NCI-H460 (cell line): Measurements from ENCODE around the gene SMG1. TPM values are rescaled to one million over a fixed set of nuclear protein-coding genes. Genes with fewer than 3 reads are reported as not detected.
A peak's percentile ranks its signal among the peaks of the same experiment; 100 is the strongest.
"Not testable (repeated sequence)": the region's sequence is repeated elsewhere in the genome, so short reads cannot be mapped to it uniquely, and the experiment has no call there.

Experiments
- DNase-seq: peaks from one replicate; pipeline ENCODE4 v3.0.0-alpha.2; 2016; ENCODE audit warnings: low read depth; ENCODE audit errors: extremely low read depth
- total RNA-seq: library from RNA; depleted of rRNA; stranded (reverse); fragments of >200 nt; shearing (Covaris generic); gene quantifications from 2 replicates; pipeline ENCODE4 v1.2.3, GENCODE V29; 2014

The SMG1 gene
- total RNA-seq, 1 experiment from 2014 or later: 34.4 TPM

GRCh38 chr16:18802767-18803343 is 123.4 kb downstream of the SMG1 start:
- DNase-seq: no peak

DNA sequence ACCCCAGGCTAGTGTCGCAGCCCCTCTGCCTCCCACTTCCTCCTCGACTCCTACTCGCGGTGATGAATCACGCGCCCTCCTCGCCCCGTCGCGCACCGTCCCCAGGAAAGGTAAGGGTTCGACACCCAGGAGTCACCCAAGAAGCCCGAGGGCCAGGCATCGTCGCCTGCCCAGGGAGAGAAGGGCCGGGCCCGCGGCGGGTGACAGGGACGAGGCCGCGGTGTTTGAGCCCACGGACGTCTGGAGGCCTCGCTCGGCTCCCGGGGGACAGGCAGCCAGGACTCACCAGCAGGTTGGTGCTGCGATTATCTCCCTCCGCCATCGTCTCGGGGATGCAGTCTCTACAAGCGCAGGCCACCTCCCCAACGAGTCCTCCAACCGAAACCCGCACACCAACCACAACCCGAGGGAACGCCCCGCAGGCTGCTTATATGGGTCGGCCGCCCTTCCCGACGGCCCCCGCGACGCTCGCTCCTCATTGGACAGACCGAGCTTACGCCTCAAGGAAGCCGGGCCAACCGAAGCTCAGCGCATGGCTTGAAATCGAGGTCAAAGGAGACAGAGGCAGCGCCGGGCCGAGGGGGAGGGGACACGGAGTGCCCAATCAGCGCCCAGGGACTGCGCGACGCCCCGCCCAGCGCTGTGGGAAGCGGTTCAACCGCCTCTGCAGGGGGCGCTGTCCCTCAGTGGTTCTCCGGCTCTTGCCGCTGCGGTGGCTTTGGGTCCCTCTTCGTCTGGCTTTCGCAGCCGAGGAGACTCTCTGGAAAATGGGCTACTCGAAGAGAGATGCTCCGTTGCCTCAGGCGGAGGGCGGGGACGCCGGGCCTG is 124.8 kb downstream of the SMG1 start, which contains the start of gene ARL6IP1:
Gene ARL6IP1 (minus strand): TSS at position 405 of the 828 bp plus-strand sequence. CDS start 83 bp downstream, at position 322.
- peak; percentile 100 for DNase-seq

DNA sequence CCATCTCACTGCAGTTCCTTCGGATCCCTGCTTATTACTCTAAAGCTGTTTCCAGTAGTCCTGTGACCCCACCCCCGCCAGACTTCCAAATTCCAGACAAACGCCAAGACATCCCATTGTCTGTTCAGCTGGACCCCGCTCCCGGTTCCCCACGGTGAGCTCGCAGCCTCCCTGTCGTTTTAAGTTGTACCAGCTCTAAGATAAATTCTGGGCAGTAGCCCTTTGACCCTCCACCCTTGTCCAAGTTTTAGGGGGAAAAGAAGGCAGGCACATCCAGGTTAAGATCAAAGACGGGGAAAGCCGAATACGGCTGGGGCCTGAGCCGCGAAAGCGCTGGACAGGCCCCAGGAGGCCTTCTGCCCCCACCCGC is 125.4 kb downstream of the SMG1 start:
- no peak for DNase-seq

DNA sequence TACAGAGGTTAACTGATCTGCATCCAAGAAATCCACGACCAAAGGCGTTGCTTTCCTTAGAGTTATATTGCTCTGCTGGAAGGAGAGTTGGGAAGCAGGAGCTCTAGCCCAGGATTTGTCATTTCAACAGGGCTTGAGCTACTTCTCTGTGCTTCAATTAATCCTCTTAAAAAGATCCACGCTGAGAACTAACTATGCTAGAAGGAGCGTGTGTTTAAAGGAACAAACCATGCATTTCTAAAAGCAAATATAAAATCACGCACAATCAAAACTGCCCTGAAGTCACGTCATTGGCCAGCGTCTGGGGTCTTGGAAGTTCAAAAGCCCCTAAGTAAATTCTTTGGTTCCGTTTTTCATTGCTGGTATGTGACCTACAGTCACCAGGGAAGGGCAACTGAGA is 125.9 kb downstream of the SMG1 start:
- no peak for DNase-seq

- no peak for DNase-seq
Measured at GRCh38 chr16:18799500-18799899, 126.7 kb downstream of the SMG1 start.

- no peak for DNase-seq
Measured at GRCh38 chr16:18797746-18798145, 128.5 kb downstream of the SMG1 start.

DNA sequence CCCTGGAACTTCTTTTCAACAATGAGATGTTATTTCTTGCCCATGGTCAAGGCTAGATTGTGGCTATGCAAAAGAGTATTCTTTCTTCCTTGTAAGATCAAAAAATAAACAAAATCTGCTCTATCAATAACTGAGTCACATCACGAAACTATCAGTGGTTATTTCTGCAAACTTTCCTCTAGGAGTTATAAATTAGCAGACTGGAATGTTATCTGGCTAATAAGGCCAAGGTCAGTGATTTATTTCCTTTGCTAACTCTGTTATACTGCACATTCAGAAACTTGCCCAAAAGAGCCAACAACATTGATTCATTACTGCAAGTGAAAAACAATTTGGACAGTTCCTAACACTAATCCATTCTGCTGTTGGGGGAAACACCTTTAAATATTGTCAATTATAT is 129.8 kb downstream of the SMG1 start:
- no peak for DNase-seq

- DNase-seq: no peak
Measured at GRCh38 chr16:18792836-18793433, 133.3 kb downstream of the SMG1 start.

- peak; percentile 98 for DNase-seq
Measured at GRCh38 chr16:18789850-18790706, 136.1 kb downstream of the SMG1 start, which contains the start of gene RPS15A. Gene RPS15A (minus strand): TSS chr16:18790334. CDS start chr16:18789113, 1,221 bp downstream.

DNA sequence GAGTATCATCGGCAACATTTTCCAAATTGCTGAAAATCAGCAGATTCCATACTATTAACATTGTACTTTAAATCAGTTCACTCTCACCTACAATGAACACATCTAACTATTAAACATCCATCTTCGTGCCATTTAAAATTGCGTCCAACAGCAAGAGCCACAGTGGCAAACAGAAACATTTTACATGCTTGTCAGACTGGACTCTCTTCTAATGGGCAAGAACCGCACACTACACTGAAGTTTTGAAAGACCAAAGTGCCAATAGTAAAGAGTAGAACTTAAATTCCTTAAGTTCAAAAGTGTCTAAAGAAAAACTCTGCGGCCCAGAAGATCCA is 136.7 kb downstream of the SMG1 start:
- no peak for DNase-seq

DNA sequence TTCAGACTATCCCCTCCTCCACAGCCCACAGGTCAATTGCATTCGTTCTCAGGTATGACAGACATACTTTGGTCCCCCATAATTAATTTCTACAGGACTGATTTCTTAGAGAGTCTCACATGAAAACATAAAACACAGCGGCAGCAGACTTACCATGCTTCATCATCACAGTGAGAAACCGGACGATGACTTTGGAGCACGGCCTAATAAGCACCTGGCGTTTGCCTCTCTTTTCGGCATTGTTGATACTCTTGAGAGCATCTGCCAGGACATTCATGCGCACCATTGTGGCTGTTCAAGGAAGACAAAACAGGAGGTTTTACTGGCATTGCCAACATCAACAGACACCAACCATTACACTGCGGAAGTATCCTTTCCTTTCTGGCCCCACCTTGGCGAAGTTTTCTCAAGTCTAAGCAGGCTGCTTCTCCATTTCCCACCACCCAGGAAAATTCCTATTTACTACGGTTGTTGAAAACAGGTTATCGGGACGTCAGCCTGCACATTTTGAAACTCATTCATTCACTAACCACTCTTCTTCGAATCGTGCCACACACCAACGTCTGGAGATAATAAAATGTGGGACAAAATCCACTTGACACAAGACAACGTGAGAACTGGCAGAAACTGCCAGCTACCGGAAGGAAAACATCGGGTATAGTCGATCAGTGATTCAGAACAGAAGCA is 137.2 kb downstream of the SMG1 start:
- DNase-seq: no peak

DNA sequence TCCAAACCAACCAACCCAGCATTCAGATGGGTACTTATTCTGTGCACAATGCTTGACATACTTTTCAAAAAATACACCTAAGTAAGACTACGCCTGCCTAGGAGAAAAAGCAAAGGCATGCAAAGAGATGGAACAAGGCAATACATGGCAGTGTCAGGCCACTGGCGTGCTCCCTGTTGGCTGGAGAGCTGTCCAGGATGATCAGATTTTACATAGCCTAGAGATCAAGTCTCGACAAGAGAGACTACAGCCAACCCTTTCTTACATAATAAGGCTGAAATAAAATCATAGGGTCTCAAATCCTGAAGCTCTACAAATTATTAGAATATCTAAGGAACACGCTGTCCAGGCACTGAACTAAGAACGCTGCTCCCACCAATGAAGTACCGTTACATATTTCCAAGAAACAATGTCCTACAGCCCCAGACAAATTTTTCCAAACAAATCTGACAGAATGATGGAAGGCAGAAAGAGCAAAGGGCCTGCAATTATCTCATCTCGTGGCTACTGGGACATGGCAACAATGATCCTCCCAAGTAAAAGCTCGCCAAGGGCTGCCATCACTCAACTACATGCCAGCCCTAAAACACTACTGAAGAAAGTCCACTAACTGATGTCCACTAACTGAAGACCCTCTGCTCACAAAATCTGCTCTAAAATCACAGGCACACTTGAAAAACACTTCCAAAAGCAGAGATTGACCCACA is 141.1 kb downstream of the SMG1 start:
- DNase-seq: no peak

DNA sequence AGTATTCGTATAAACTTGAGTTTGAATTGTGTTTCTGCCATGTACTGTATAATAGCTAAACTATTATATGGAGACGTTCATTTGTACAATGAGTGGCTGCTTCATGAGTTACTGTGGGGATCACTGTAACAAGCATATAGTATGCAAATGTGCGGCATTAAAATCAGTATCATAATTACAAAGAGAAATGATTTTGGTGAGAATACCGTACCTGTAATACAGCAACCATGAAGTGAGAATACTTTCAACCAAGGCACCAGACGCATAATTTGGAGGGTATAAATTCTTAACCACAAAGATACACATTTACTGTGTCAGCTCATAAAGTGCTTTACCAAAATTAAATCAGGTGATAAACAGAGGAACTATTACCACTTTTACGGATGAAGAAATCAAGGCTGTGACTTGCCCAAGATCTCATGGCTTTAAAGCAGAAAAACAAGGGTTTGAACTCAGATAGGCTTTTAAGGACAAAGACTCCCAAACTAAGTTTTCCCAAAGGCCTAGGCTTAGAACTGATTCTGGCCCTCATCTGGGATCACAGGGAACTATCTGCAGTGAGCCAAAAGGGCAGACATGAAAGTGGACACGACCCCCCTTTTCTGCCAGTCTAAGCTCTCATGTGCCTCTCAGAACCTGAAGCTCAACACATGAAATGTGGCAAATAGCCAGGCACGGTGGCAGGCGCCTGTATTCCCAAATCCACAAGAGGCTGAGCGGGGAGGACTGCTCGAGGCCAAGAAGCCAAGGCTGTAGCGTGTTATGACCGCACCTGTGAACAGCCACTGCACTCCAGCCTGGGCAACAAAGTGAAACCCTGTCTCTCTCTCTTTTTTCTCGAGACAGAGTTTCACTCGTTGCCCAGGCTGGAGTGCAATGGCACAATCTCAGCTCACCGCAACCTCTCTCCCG is 142.5 kb downstream of the SMG1 start:
- no peak for DNase-seq

- DNase-seq: no peak
Measured at GRCh38 chr16:18782697-18783429, 143.3 kb downstream of the SMG1 start.

DNA sequence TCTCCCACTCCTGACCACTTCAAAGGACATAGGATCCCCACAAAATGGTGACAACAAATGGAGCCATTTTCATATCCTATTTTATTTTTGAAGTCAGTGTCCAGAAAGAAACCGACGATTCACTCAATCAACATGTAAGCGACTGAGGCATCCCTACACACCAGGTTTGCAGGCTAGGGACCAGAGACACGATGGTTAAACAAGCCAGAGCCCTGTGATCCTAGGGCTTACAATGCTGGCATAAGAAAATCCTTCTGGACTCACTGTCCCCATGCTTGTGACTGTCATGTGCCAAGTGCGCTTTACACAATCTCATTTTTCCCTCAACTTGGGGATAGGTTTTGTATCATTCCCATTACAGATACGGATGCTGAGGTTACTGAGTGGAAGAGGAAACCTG is 145.0 kb downstream of the SMG1 start:
- not testable (repeated sequence) for DNase-seq

DNA sequence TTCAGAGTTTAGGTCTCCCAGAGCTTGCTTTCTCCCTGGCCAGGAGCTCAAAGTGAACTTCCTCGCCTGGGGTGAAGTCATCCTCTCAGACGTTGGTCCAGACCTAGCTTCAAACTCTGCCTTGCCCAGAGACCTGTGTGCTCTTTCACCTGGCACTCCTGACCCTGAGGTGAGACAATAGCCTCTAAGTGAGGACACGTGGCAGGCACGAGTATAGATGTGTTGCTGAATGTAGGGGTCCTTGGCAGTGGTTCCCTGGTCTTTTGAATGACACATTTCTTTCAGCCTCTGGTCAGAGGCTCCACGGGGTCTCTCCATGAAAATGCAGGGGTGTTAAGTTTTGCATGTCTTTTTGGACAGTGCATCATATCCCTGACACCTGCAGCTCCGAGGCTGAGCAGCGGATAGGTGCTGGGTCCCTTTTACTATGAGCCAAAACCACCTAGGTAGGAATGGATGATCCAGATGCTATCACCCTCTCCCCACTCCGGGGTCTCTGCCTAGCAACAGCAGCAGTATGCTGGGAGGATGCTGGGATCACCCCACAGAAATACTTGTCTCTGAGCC is 145.7 kb downstream of the SMG1 start:
- DNase-seq: not testable (repeated sequence)

DNA sequence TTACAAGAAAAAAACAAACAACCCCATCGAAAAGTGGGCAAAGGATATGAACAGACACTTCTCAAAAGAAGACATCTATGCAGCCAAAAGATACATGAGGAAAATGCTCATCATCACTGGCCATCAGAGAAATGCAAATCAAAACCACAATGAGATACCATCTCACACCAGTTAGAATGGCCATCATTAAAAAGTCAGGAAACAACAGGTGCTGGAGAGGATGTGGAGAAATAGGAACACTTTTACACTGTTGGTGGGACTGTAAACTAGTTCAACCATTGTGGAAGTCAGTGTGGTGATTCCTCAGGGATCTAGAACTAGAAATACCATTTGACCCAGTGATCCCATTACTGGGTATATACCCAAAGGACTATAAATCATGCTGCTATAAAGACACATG is 148.5 kb downstream of the SMG1 start:
- not testable (repeated sequence) for DNase-seq

GRCh38 chr16:18776334-18776733 is 149.9 kb downstream of the SMG1 start:
- not testable (repeated sequence) for DNase-seq
